ENCODE measurements around the gene ZNF99.
"Not testable (repeated sequence)": the region's sequence is repeated elsewhere in the genome, so short reads cannot be mapped to it uniquely, and the experiment has no call there.

The ZNF99 gene

DNA sequence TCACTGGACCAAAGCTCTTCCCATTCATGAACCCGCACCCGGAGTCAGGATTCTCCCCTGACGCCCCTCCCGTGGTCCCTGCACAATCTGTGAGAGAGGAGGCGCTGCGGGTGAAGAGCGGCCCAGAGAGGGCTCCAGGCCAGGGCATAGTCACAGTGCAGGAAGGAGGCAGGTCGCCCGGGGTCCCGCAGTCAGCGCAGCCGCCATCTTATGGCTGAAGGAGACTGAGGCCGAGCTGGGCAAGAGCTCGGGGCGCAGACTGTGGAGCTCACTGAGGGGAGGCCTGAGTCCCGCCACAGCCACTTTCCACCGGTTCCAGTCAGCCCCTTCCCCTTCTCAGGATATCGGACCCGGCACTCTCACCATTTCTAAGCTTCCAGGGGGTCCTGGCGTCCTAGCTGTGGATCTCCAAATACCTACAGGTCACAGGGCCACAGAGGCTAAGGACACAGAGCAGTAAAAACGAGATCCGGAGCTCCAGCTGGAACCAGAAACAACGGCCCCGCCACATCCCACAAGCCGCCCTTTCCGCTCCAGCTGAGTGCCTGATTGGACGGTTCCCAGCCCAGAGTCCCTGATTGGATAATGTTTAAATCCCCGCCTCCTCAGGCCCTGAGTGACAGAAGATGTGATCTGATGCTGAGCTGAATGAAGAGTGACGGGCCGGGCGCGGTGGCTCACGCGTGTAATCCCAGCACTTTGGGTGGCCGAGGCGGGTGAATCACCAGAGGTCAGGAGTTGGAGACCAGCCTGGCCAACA is at the start of gene ZNF99:
Gene ZNF99 (minus strand): TSS at position 501 of the 760 bp plus-strand sequence. CDS start 135 bp downstream, at position 366.
- H3K9me3 ChIP-seq (ENCODE audit: control insufficient read depth, insufficient read depth, low read depth, low read length) = peaks cover 65% of the 10 kb centered on the region
- no peak within 1 kb of the TSS for H3K4me3 ChIP-seq (ENCODE audit: low read depth, low read length)
- H3K27me3 ChIP-seq (ENCODE audit: control insufficient read depth, insufficient read depth, low read length) = no peaks in the 10 kb centered on the region
- H3K9ac ChIP-seq (ENCODE audit: low read length) = no peak within 1 kb of the TSS
- no peak within 1 kb of the TSS for H3K27ac ChIP-seq (ENCODE audit: low read depth, low read length)
- H3K4me1 ChIP-seq (ENCODE audit: control insufficient read depth, insufficient read depth, low read length) = no peaks in the 10 kb centered on the region
- H3K36me3 ChIP-seq (ENCODE audit: control insufficient read depth, insufficient read depth, low read length) = no peaks in the 10 kb centered on the region

DNA sequence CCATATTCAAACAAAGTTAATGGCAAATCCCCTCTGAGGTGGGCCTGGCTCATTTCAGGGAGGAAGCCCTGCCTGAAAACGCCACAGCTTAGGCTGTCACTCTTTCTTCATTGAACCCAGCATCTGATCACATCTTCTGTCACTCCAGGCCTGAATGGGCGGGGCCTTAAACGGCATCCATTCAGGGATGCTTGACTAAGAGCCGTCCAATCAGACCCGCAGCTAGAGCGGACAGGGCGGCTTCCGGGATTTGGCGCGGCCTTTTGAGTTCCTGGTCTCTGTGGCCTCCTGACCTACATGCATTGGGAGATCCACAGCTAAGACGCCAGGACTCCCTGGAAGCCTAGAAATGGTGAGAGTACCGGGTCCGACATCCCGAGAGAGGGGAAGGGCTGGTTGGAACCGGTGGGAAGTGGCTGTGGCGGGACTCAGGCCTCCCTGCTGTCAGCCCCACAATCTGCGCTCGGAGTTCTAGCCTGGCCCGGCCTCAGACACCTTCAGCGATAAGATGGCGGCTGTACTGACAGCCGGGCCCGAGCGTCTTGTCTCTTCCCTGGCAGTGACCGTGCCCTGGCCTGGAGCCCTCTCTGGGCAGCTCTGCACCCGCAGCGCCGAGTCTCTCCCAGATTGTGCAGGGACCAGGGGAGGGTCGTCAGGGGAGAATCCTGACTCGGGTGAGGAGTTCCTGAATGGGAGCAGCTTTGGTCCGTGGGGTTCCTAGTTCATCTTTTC is 48.2 kb upstream of the ZNF99 start, which contains the start of gene ZNF723:
Gene ZNF723 (plus strand): TSS at position 261 of the 732 bp plus-strand sequence. CDS start 89 bp downstream, at position 350.
- H3K9me3 ChIP-seq (ENCODE audit: control insufficient read depth, insufficient read depth, low read depth, low read length) = peaks cover 68% of the 10 kb centered on the region

DNA sequence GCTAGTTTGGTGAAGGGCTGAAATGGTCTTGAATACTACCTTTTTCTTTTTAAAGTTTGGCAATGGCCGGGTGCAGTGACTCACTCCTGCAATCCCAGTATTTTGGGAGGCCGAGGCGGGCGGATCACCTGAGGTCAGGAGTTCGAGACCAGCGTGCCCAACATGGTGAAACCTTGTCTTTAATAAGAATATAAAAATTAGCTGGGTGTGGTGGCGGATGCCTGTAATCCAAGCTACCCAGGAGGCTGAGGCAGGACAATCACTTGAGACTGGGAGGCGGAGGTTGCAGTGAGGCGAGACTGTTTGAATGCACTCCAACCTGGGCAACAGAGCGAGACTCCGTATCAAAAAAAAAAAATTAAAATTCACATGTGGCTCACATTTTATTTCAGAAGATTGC is 47.3 kb upstream of the ZNF99 start:
- Histone ChIP-seq H3K4me1 (ENCODE audit: control insufficient read depth, insufficient read depth, low read length) (no peaks in the 10 kb centered on the region), H3K36me3 (ENCODE audit: control insufficient read depth, insufficient read depth, low read length) (no peaks in the 10 kb centered on the region), H3K9ac (ENCODE audit: low read length) (no peak overlapping the region), H3K27ac (ENCODE audit: low read depth, low read length) (no peak overlapping the region), H3K4me3 (ENCODE audit: low read depth, low read length) (no peak overlapping the region), H3K27me3 (ENCODE audit: control insufficient read depth, insufficient read depth, low read length) (no peaks in the 10 kb centered on the region), H3K9me3 (ENCODE audit: control insufficient read depth, insufficient read depth, low read depth, low read length) (peaks cover 70% of the 10 kb centered on the region)

More for the DNA sequence above, 48.2 kb upstream of the ZNF99 start, which contains the start of gene ZNF723:
- H3K27me3 ChIP-seq (ENCODE audit: control insufficient read depth, insufficient read depth, low read length) = no peaks in the 10 kb centered on the region
- H3K9ac ChIP-seq (ENCODE audit: low read length) = no peak within 1 kb of the TSS
- H3K27ac ChIP-seq (ENCODE audit: low read depth, low read length) = no peak within 1 kb of the TSS
- no peak within 1 kb of the TSS for H3K4me3 ChIP-seq (ENCODE audit: low read depth, low read length)
- H3K4me1 ChIP-seq (ENCODE audit: control insufficient read depth, insufficient read depth, low read length) = no peaks in the 10 kb centered on the region
- H3K36me3 ChIP-seq (ENCODE audit: control insufficient read depth, insufficient read depth, low read length) = no peaks in the 10 kb centered on the region

DNA sequence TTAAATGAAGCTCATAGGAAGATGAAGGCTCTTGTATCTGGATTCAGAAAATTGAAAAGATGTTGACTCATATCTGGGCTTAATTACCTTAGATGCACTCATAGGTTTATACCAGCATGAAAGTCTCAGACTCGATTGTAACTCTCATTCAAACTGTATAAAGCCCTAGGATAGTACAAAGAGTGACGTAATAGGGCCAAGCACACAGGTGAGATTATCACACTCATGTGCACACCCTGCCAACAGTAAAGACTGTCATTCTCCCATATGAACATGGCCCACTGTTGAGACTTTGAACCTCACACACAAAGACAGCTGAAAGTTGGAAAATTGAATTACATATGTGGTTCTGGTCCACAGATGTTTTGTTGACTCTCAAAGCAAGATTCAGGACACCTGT is 30.2 kb upstream of the ZNF99 start:
- Histone ChIP-seq H3K27ac (ENCODE audit: low read depth, low read length) (no peak overlapping the region), H3K27me3 (ENCODE audit: control insufficient read depth, insufficient read depth, low read length) (no peaks in the 10 kb centered on the region), H3K4me3 (ENCODE audit: low read depth, low read length) (no peak overlapping the region), H3K36me3 (ENCODE audit: control insufficient read depth, insufficient read depth, low read length) (no peaks in the 10 kb centered on the region), H3K9ac (ENCODE audit: low read length) (no peak overlapping the region), H3K4me1 (ENCODE audit: control insufficient read depth, insufficient read depth, low read length) (no peaks in the 10 kb centered on the region), H3K9me3 (ENCODE audit: control insufficient read depth, insufficient read depth, low read depth, low read length) (peaks cover 98% of the 10 kb centered on the region)

DNA sequence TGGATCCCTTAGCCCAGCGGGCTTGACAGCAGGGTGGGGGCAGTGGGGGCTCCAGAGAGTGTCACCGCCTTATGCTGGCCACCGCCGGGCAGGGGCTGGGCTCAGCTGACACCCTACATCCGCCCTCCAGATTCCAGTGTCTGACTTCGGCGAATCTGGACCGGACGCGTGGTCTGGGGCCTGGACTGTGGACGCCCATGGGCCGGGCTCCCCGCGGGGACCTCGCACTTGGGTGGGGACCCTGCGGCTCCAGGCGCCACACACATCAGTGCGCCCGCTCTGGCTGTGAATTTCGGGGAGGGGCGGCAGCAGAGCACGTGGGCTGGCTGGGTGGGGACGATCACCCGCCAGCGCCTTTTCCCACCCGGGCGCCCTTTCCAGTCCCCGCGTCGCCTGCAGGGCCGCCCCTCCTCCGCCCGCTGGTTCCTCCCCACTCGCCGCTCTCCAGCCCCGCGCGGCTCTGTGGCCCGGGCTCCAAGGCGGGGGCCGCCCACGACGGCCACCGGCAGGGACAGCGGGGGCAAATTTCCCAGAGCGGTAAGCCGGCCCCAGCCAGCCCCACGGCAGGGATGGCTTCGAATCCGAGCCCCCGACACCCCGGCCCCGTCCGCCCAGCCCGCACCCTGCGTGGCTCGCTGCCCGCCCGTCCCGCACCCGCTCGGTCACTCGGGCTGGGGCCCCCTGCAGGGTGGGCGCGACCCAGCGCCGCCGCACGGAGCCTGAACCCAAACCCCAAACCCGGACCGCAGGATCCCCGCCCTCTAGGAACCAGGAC is 23.3 kb upstream of the ZNF99 start:
- H3K36me3 ChIP-seq (ENCODE audit: control insufficient read depth, insufficient read depth, low read length) = no peaks in the 10 kb centered on the region
- H3K27ac ChIP-seq (ENCODE audit: low read depth, low read length) = no peak overlapping the region
- no peaks in the 10 kb centered on the region for H3K4me1 ChIP-seq (ENCODE audit: control insufficient read depth, insufficient read depth, low read length)
- H3K4me3 ChIP-seq (ENCODE audit: low read depth, low read length) = no peak overlapping the region
- no peak overlapping the region for H3K9ac ChIP-seq (ENCODE audit: low read length)
- H3K27me3 ChIP-seq (ENCODE audit: control insufficient read depth, insufficient read depth, low read length) = no peaks in the 10 kb centered on the region
- peaks cover 74% of the 10 kb centered on the region for H3K9me3 ChIP-seq (ENCODE audit: control insufficient read depth, insufficient read depth, low read depth, low read length)

DNA sequence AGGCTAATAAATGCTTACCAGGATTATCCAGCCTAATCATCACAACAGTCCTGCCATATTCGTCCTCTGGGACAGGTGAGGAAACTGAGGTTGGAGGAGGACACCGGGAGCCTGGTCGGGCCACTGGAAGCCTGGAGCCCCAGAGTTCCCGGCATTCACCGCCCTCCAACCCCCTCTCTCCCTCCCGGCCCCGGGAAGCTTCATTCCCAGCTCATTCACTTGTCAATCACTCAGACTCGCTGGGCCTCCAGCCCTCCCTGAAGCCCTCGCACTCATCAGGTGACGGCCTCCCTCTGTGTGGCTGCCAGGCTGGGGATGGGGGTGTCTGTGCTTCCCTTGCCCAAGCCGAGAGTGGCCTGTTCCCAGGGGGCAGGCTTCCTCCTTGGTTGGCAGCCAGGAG is 22.5 kb upstream of the ZNF99 start:
- Histone ChIP-seq H3K9me3 (ENCODE audit: control insufficient read depth, insufficient read depth, low read depth, low read length) (peaks cover 74% of the 10 kb centered on the region), H3K9ac (ENCODE audit: low read length) (no peak overlapping the region), H3K27ac (ENCODE audit: low read depth, low read length) (no peak overlapping the region), H3K36me3 (ENCODE audit: control insufficient read depth, insufficient read depth, low read length) (no peaks in the 10 kb centered on the region), H3K4me3 (ENCODE audit: low read depth, low read length) (no peak overlapping the region), H3K27me3 (ENCODE audit: control insufficient read depth, insufficient read depth, low read length) (no peaks in the 10 kb centered on the region), H3K4me1 (ENCODE audit: control insufficient read depth, insufficient read depth, low read length) (no peaks in the 10 kb centered on the region)

DNA sequence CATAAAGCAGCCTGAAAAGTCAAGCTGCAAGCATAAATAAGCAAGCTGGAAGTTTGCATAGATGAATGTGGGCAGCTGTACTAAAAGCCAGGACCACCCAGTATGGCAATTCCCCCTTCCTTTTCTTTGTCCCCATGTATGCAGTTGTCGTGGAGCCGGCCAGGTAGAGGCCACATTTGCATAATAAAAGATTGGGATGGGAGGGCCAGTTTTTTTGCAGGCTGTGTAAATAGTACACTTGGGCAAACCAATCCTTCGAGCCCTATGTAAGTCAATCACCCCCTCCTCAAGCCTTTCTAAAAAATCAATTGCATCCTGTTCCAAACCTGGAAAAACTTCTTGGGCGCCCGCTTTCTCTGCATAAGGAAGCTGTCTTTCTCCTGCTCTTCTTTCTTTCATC is 13.1 kb upstream of the ZNF99 start:
- Histone ChIP-seq H3K4me1 (ENCODE audit: control insufficient read depth, insufficient read depth, low read length) (no peaks in the 10 kb centered on the region), H3K27me3 (ENCODE audit: control insufficient read depth, insufficient read depth, low read length) (no peaks in the 10 kb centered on the region), H3K36me3 (ENCODE audit: control insufficient read depth, insufficient read depth, low read length) (no peaks in the 10 kb centered on the region), H3K9me3 (ENCODE audit: control insufficient read depth, insufficient read depth, low read depth, low read length) (peaks cover 75% of the 10 kb centered on the region), H3K4me3 (ENCODE audit: low read depth, low read length) (no peak overlapping the region), H3K27ac (ENCODE audit: low read depth, low read length) (no peak overlapping the region), H3K9ac (ENCODE audit: low read length) (no peak overlapping the region)

DNA sequence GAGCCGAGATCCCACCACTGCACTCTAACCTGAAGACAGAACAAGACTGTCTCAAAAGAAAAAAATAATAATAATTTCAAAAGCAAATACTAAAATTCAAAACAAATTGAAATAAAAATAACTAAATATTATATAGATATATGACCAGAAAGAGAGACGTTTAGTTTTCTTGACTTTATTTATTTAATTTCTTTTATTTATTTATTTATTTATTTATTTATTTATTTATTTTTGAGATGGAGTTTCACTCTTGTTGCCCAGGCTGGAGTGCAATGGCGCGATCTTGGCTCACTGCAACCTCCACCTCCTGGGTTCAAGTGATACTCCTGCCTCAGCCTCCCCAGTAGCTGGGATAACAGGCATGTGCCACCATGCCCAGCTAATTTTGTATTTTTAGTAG is 8.9 kb upstream of the ZNF99 start:
- peaks cover 63% of the 10 kb centered on the region for H3K9me3 ChIP-seq (ENCODE audit: control insufficient read depth, insufficient read depth, low read depth, low read length)
- H3K4me3 ChIP-seq (ENCODE audit: low read depth, low read length); H3K36me3 ChIP-seq (ENCODE audit: control insufficient read depth, insufficient read depth, low read length); H3K4me1 ChIP-seq (ENCODE audit: control insufficient read depth, insufficient read depth, low read length); H3K27ac ChIP-seq (ENCODE audit: low read depth, low read length); H3K9ac ChIP-seq (ENCODE audit: low read length); H3K27me3 ChIP-seq (ENCODE audit: control insufficient read depth, insufficient read depth, low read length): not testable (repeated sequence)

DNA sequence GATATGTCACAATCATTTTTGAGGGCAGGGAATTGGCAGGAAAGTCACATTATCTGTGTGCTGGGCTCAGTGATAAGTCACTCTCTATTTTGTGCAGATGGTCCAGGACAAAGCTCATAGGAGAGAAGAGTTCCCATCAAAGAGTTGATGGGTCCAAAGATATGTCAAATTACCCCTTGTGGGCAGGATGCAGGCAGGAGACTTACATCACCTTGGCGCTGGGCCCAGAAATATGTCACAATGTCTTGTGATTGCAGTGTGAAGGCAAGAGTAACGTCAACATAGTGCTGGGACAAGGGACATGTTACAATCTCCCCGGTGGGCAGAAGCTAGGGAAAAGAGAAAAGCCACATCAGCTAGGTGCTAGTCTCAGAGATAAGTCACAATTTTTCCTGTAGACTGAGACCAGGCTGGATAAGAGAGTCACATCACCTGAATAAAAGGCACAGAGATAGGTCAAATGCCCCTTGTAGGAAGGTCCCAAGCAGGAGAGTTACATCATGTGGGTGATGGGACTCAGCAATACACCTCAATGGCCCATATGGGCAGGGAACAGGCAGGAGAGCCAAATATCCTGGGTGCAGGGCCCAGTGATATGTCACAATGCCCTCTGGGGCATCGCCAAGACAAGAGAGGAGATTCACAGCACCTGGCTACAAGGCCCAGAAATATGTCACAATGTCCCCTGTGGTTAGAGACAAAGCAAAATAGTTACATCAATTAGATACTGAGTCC is 47.9 kb downstream of the ZNF99 start:
- H3K27me3 ChIP-seq (ENCODE audit: control insufficient read depth, insufficient read depth, low read length) = no peaks in the 10 kb centered on the region
- H3K27ac ChIP-seq (ENCODE audit: low read depth, low read length) = no peak overlapping the region
- no peaks in the 10 kb centered on the region for H3K4me1 ChIP-seq (ENCODE audit: control insufficient read depth, insufficient read depth, low read length)
- no peaks in the 10 kb centered on the region for H3K36me3 ChIP-seq (ENCODE audit: control insufficient read depth, insufficient read depth, low read length)
- peaks cover 92% of the 10 kb centered on the region for H3K9me3 ChIP-seq (ENCODE audit: control insufficient read depth, insufficient read depth, low read depth, low read length)
- H3K4me3 ChIP-seq (ENCODE audit: low read depth, low read length) = no peak overlapping the region
- H3K9ac ChIP-seq (ENCODE audit: low read length) = no peak overlapping the region

DNA sequence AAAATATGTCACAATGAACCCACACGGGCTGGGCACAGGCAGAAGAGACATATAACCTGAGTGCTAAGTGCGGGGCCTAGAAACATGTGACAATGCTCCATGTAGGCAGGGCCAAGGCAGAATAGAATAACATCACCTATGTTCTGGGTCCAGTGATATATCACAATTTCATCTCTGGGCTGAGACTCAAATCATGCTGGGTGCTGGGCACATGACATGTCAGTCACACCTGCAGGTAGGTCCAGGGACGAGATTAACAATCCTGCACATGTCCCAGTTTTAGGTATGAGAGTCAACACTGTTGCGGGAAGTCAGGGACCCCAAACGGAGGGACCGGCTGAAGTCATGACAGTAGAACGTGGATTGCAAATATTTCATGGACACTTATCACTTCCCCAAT is 50.3 kb downstream of the ZNF99 start:
- Histone ChIP-seq H3K36me3 (ENCODE audit: control insufficient read depth, insufficient read depth, low read length) (no peaks in the 10 kb centered on the region), H3K27me3 (ENCODE audit: control insufficient read depth, insufficient read depth, low read length) (no peaks in the 10 kb centered on the region), H3K4me3 (ENCODE audit: low read depth, low read length) (no peak overlapping the region; the same call in 1 of the 2 replicates), H3K9ac (ENCODE audit: low read length) (no peak overlapping the region), H3K9me3 (ENCODE audit: control insufficient read depth, insufficient read depth, low read depth, low read length) (peaks cover 90% of the 10 kb centered on the region), H3K27ac (ENCODE audit: low read depth, low read length) (no peak overlapping the region), H3K4me1 (ENCODE audit: control insufficient read depth, insufficient read depth, low read length) (no peaks in the 10 kb centered on the region)

Data from HUES6 (cell line).